Adrenal gland (tissue), 12 donors: Measurements from ENCODE around the gene SMARCC1. TPM values are rescaled to one million over a fixed set of nuclear protein-coding genes. Genes with fewer than 3 reads are reported as not detected.

Experiments used
- DNase-seq, 7 donors: peaks; one replicate each; pipeline ENCODE4 v3.0.0-alpha.2; 2019 to 2020
- H3K27ac ChIP-seq, 5 donors: fragments of 200-600 bp; sonication (generic) in 4 of 5; 1 replicate in 3 of 5; 2 replicates in 2 of 5; pipeline versions ENCODE4 v1.5.1 to v1.8.0; 2016 to 2020; ENCODE audit warnings: mild to moderate bottlenecking in 1 of 5
- H3K27me3 ChIP-seq: fragments of 200-600 bp; 2 replicates; pipeline ENCODE4 v1.8.0; 2021
- H3K36me3 ChIP-seq, 2 donors: fragments of 200-600 bp; replicated peaks in 1 of 2; 1 replicate in 1 of 2; 2 replicates in 1 of 2; pipeline versions ENCODE4 v1.5.1 to v1.8.0; 2018 to 2022
- H3K4me1 ChIP-seq, 2 donors: fragments of 200-600 bp; replicated peaks in 1 of 2; 1 replicate in 1 of 2; 2 replicates in 1 of 2; pipeline versions ENCODE4 v1.5.1 to v1.8.0; 2018 to 2021
- H3K4me3 ChIP-seq, 4 donors: fragments of 200-600 bp; sonication (generic) in 3 of 4; one replicate each; pipeline ENCODE4 v1.5.1; 2016 to 2018
- H3K9me3 ChIP-seq, 3 donors: fragments of 200-600 bp; sonication (generic) in 1 of 3; replicated peaks in 1 of 3; 1 replicate in 2 of 3; 2 replicates in 1 of 3; pipeline versions ENCODE4 v1.5.1 to v1.8.0; 2016 to 2021
- CTCF ChIP-seq, 6 experiments: fragments of 450-650 bp in 4 of 6; fragments of 200-600 bp in 2 of 6; sonication (generic) in 1 of 6; IDR thresholded peaks; 1 replicate in 5 of 6; 2 replicates in 1 of 6; pipeline versions ENCODE4 v1.5.1 to v1.8.0; 2016 to 2021; ENCODE audit warnings: antibody characterized with exemption in 6 of 6, mild to moderate bottlenecking in 2 of 6, moderate library complexity in 1 of 6
- POLR2A ChIP-seq, 2 donors: fragments of 450-650 bp; IDR thresholded peaks; one replicate each; pipeline ENCODE4 v1.6.1; 2017; ENCODE audit warnings: antibody characterized with exemption in 2 of 2, mild to moderate bottlenecking in 2 of 2, moderate library complexity in 1 of 2
- WGBS, 4 donors: extraction: QIAGEN DNeasy Blood & Tissue Kit in 2 of 4; methylation state at CpG; one replicate each; pipeline versions ENCODE4 v1.1.5 to v1.1.7; 2013 to 2017; 5-methylcytosine and 5-hydroxymethylcytosine counted together
- intact Hi-C, 2 donors: fragments of 100-400 bp; cut with DNase I; formaldehyde crosslinking; loops; one replicate each; pipeline versions ENCODE4 v1.14.1 to v1.15.0; 2022 to 2023
- polyA plus RNA-seq, 3 donors: library from polyadenylated mRNA; stranded (reverse); fragments of 200-250 nt in 2 of 3; fragments of 350-450 nt in 1 of 3; fragmentation: Illumina TruSeq in 1 of 3; extraction: RNeasy Lipid Tissue Mini Kit (QIAGEN cat#74804) in 1 of 3; gene quantifications; one replicate each; pipeline ENCODE4 v1.2.3, GENCODE V29; 2013 to 2014
- total RNA-seq, 9 donors: library from RNA; depleted of rRNA in 4 of 9; stranded (reverse); fragments of >200 nt in 4 of 9; fragments of 120-200 nt in 1 of 9; fragmentation: NEBNext Ultra II Directional in 1 of 9; extraction: Animal tissue kit (Norgen Biotek cat#: 25700) in 1 of 9; gene quantifications; one replicate each; pipeline versions ENCODE4 v1.1.0 to v1.2.4, GENCODE V29; 2013 to 2023
- donor health status: healthy with polysubstance abuse.
- donor health status: Bipolar disorder and iron deficiency.
- donor health status: DM: yes; HTN: yes; CAD: no.
- donor health status: DM: no; HTN: no; CAD: no.
- donor health status: DM: no; HTN: no; CAD: no.
- donor health status: DM: yes; HTN: yes; CAD: no.

The SMARCC1 gene
- total and polyA plus RNA-seq, 12 donors: 5.5 to 47.4 (median 19.9) TPM

GRCh38 chr3:47592066-47592795 is 189.5 kb downstream of the SMARCC1 start:
- TF ChIP-seq CTCF (IDR thresholded peaks at IDR 0.05) (no peak), POLR2A (IDR thresholded peaks at IDR 0.05) (no peak)
- H3K27ac ChIP-seq: no peak overlapping the region
- intact Hi-C loops: no loop called here
- H3K4me1 ChIP-seq: no peaks in the 10 kb centered on the region
- H3K9me3 ChIP-seq: no peaks in the 10 kb centered on the region
- H3K27me3 ChIP-seq: no peaks in the 10 kb centered on the region
- H3K36me3 ChIP-seq: peaks cover 0 to 27% of the 10 kb centered on the region in 2 donors
- DNase-seq: no peak
- H3K4me3 ChIP-seq: no peak overlapping the region
- WGBS, 4 donors: 88 to 95% (median 92%) methylated on average over 4 of the region's 4 CpGs

- Histone ChIP-seq H3K4me3 (no peak overlapping the region), H3K27me3 (no peaks in the 10 kb centered on the region), H3K9me3 (no peaks in the 10 kb centered on the region), H3K27ac (no peak overlapping the region), H3K4me1 (no peaks in the 10 kb centered on the region), H3K36me3 (peaks cover 0 to 29% of the 10 kb centered on the region in 2 donors)
- intact Hi-C loops: no loop called here
- WGBS, 4 donors: 88 to 100% (median 95%) methylated on average over 1 to 2 of the region's 2 CpGs
- TF ChIP-seq CTCF (IDR thresholded peaks at IDR 0.05) (no peak), POLR2A (IDR thresholded peaks at IDR 0.05) (no peak)
- no peak for DNase-seq
These were observed 191.5 kb downstream of the SMARCC1 start for GRCh38 chr3:47590216-47590615.

GRCh38 chr3:47588587-47588986 is 193.1 kb downstream of the SMARCC1 start:
- Histone ChIP-seq H3K4me3 (no peak overlapping the region), H3K9me3 (no peaks in the 10 kb centered on the region), H3K4me1 (no peaks in the 10 kb centered on the region), H3K27ac (no peak overlapping the region), H3K27me3 (no peaks in the 10 kb centered on the region), H3K36me3 (peaks cover 0 to 29% of the 10 kb centered on the region in 2 donors)
- 94 to 100% (median 95%) methylated on average over 4 of the region's 4 CpGs for WGBS, 4 donors
- no peak for DNase-seq
- no peak for TF ChIP-seq POLR2A (IDR thresholded peaks at IDR 0.05)
- no peak for TF ChIP-seq CTCF (IDR thresholded peaks at IDR 0.05)
- intact Hi-C loops: no loop called here

- Histone ChIP-seq H3K36me3 (peaks cover 0 to 29% of the 10 kb centered on the region in 2 donors), H3K4me3 (no peak overlapping the region), H3K4me1 (no peaks in the 10 kb centered on the region), H3K9me3 (no peaks in the 10 kb centered on the region), H3K27ac (no peak overlapping the region), H3K27me3 (no peaks in the 10 kb centered on the region)
- TF ChIP-seq CTCF (IDR thresholded peaks at IDR 0.05) (no peak), POLR2A (IDR thresholded peaks at IDR 0.05) (no peak)
- DNase-seq: no peak
- intact Hi-C loops: no loop called here
- 95 to 99% (median 97%) methylated on average over 7 of the region's 7 CpGs for WGBS, 4 donors
These were observed 193.6 kb downstream of the SMARCC1 start for GRCh38 chr3:47588053-47588452.
